Neural crest cell (in vitro differentiated cells): ENCODE data around the gene SCO1. TPM values are rescaled to one million over a fixed set of nuclear protein-coding genes. Genes with fewer than 3 reads are reported as not detected.

Experiments
- DNase-seq: peaks from one replicate; pipeline ENCODE4 v3.0.0; 2021; ENCODE audit warnings: low read depth, mixed read lengths, low spot score
- H3K27ac Mint-ChIP-seq: one replicate; pipeline ENCODE4 v1.8.0; 2021; ENCODE audit warnings: mild to moderate bottlenecking, mixed read lengths; ENCODE audit not compliant: unreplicated experiment
- H3K27me3 Mint-ChIP-seq: 2 replicates; pipeline ENCODE4 v1.8.0; 2021; ENCODE audit warnings: low read depth, mild to moderate bottlenecking, mixed read lengths
- H3K36me3 Mint-ChIP-seq: 2 replicates; pipeline ENCODE4 v1.8.0; 2021; ENCODE audit warnings: low read depth, mild to moderate bottlenecking, mixed read lengths
- H3K4me1 Mint-ChIP-seq: 2 replicates; pipeline ENCODE4 v1.8.0; 2021; ENCODE audit warnings: mixed read lengths
- H3K4me3 Mint-ChIP-seq: one replicate; pipeline ENCODE4 v1.8.0; 2021; ENCODE audit warnings: mild to moderate bottlenecking, mixed read lengths
- H3K9me3 Mint-ChIP-seq: 2 replicates; pipeline ENCODE4 v1.8.0; 2021; ENCODE audit warnings: mixed read lengths
- CTCF ChIP-seq: fragments of 200-600 bp; sonication (generic); conservative IDR thresholded peaks from 2 replicates; pipeline ENCODE4 v1.5.0; 2021; ENCODE audit warnings: antibody characterized with exemption, mild to moderate bottlenecking
- total RNA-seq: library from RNA; stranded (reverse); gene quantifications from 2 replicates; pipeline ENCODE4 v1.2.1, GENCODE V29; 2021

SCO1 gene
- total RNA-seq, 1 donor from 2014 or later, result 36.2 TPM

GRCh38 chr17:10624969-10625368, 72.4 kb downstream of the SCO1 start:
- no peaks in the 10 kb centered on the region for H3K27me3 Mint-ChIP-seq
- no peaks in the 10 kb centered on the region for H3K4me1 Mint-ChIP-seq
- no peak overlapping the region for H3K4me3 Mint-ChIP-seq
- peaks cover 4% of the 10 kb centered on the region for H3K36me3 Mint-ChIP-seq
- H3K9me3 Mint-ChIP-seq, result no peaks in the 10 kb centered on the region
- no peak overlapping the region for H3K27ac Mint-ChIP-seq
- no peak for DNase-seq
- no peak for TF ChIP-seq CTCF

GRCh38 chr17:10623737-10624338, 73.5 kb downstream of the SCO1 start:
- DNase-seq, result no peak
- no peaks in the 10 kb centered on the region for H3K36me3 Mint-ChIP-seq
- no peak overlapping the region for H3K27ac Mint-ChIP-seq
- no peak overlapping the region for H3K4me3 Mint-ChIP-seq
- TF ChIP-seq CTCF, result no peak
- H3K27me3 Mint-ChIP-seq, result no peaks in the 10 kb centered on the region
- no peaks in the 10 kb centered on the region for H3K4me1 Mint-ChIP-seq
- H3K9me3 Mint-ChIP-seq, result no peaks in the 10 kb centered on the region

- H3K4me1 Mint-ChIP-seq, result peaks cover 5% of the 10 kb centered on the region
- no peak for TF ChIP-seq CTCF
- no peaks in the 10 kb centered on the region for H3K36me3 Mint-ChIP-seq
- no peaks in the 10 kb centered on the region for H3K27me3 Mint-ChIP-seq
- no peak overlapping the region for H3K4me3 Mint-ChIP-seq
- no peak overlapping the region for H3K27ac Mint-ChIP-seq
- no peaks in the 10 kb centered on the region for H3K9me3 Mint-ChIP-seq
- DNase-seq, result no peak
These were observed 74.5 kb downstream of the SCO1 start for GRCh38 chr17:10622617-10623485.

Other genes starting within 250 kb of the SCO1 start
- not detected in 2 replicates for gene MYH4, start 228.0 kb downstream of the SCO1 start, total RNA-seq
- not detected in 2 replicates for gene MYH1, start 179.0 kb downstream of the SCO1 start, total RNA-seq
- 0.05 and 0.37 TPM in 2 replicates for gene MYH2, start 147.9 kb downstream of the SCO1 start, total RNA-seq
- 3.6 and 3.8 TPM in 2 replicates for gene MYH3, start 40.2 kb downstream of the SCO1 start, total RNA-seq
- gene ADPRM, start 61 bp upstream of the SCO1 start, total RNA-seq, result 9.7 and 9.8 TPM in 2 replicates
- gene TMEM220, start 32.5 kb upstream of the SCO1 start, total RNA-seq, result 5.0 and 5.1 TPM in 2 replicates
- not detected in 2 replicates for gene TMEM238L, start 106.6 kb upstream of the SCO1 start, total RNA-seq
- gene PIRT, start 140.6 kb upstream of the SCO1 start, total RNA-seq, result 0.07 and 0.09 TPM in 2 replicates